AG04449 (cell line): ENCODE results near the gene ALOX5AP.

Experiments
- CTCF ChIA-PET: fragments of 350-600 bp; formaldehyde crosslinking; extraction: SDS; loops from one replicate; lab custom pipeline; 2021; ENCODE audit warnings: antibody characterized with exemption; lab: Yijun Ruan, JAX
- POLR2A ChIA-PET: fragments of 400-600, 350-600 bp; formaldehyde crosslinking; extraction: SDS; loops from one replicate; lab custom pipeline; 2020; ENCODE audit warnings: antibody characterized with exemption, inconsistent platforms; lab: Yijun Ruan, JAX
- DNase-seq: peaks from one replicate; pipeline ENCODE4 v3.0.0-alpha.2; 2010; ENCODE audit warnings: low read depth, low spot score
- H3K4me3 ChIP-seq: 2 replicates; pipeline ENCODE4 v1.5.1; 2011; ENCODE audit warnings: low read depth, mild to moderate bottlenecking, control low read depth, low read length
- CTCF ChIP-seq: IDR thresholded peaks from one replicate; pipeline ENCODE4 v1.5.1; 2011; ENCODE audit warnings: mild to moderate bottlenecking, moderate library complexity, low read length, control low read depth, inconsistent platforms; ENCODE audit not compliant: insufficient read depth; ENCODE audit errors: missing control alignments

The ALOX5AP gene

GRCh38 chr13:30757026-30757742 lies 21.8 kb downstream of the ALOX5AP start:
- ChIA-PET CTCF (no interaction called here), POLR2A (no interaction called here)
- H3K4me3 ChIP-seq: no peak overlapping the region
- no peak for DNase-seq
- no peak for TF ChIP-seq CTCF

GRCh38 chr13:30759748-30760147 lies 24.4 kb downstream of the ALOX5AP start:
- ChIA-PET CTCF (no interaction called here), POLR2A (no interaction called here)
- no peak for TF ChIP-seq CTCF
- DNase-seq: no peak
- H3K4me3 ChIP-seq: no peak overlapping the region

GRCh38 chr13:30762643-30763042 lies 27.3 kb downstream of the ALOX5AP start:
- CTCF ChIA-PET: interaction anchor here (1.5 kb wide), 1 partner anchor 30 kb away, joined by 5 read pairs; no protein-coding TSS in a partner anchor
- no peak for DNase-seq
- TF ChIP-seq CTCF: no peak
- POLR2A ChIA-PET: no interaction called here
- no peak overlapping the region for H3K4me3 ChIP-seq

GRCh38 chr13:30763786-30764413 lies 28.6 kb downstream of the ALOX5AP start:
- no peak overlapping the region for H3K4me3 ChIP-seq
- ChIA-PET CTCF (interaction anchor here (1.1 to 1.5 kb wide), 2 partner anchors 10 to 281 kb away, joined by 3 to 5 read pairs; no protein-coding TSS in a partner anchor), POLR2A (no interaction called here)
- DNase-seq: no peak
- TF ChIP-seq CTCF: no peak

GRCh38 chr13:30766231-30766630 lies 30.9 kb downstream of the ALOX5AP start:
- CTCF ChIA-PET: interaction anchor here (1.8 kb wide), 1 partner anchor 91 kb away, joined by 4 read pairs; no protein-coding TSS in a partner anchor

More at GRCh38 chr13:30766231-30766630, 30.9 kb downstream of the ALOX5AP start:
- no peak for DNase-seq
- no peak for TF ChIP-seq CTCF
- H3K4me3 ChIP-seq: no peak overlapping the region
- POLR2A ChIA-PET: no interaction called here
